GM12873 (cell line): ENCODE data around the gene STIM1.

Experiments
- CTCF ChIP-seq: IDR thresholded peaks from 2 replicates; pipeline ENCODE4 v1.5.1; 2012; ENCODE audit warnings: low read depth, mild to moderate bottlenecking, moderate library complexity, low read length, control low read depth; ENCODE audit not compliant: insufficient read depth; ENCODE audit errors: missing control alignments

The STIM1 gene

GRCh38 chr11:3825473-3826154, 29.9 kb upstream of the STIM1 start:
- TF ChIP-seq CTCF: no peak

- no peak for TF ChIP-seq CTCF
Measured at GRCh38 chr11:3826721-3827120, 28.7 kb upstream of the STIM1 start.

- no peak for TF ChIP-seq CTCF
Measured at GRCh38 chr11:3827434-3828186, 27.9 kb upstream of the STIM1 start.

- TF ChIP-seq CTCF: no peak
Measured at GRCh38 chr11:3830088-3830487, 25.4 kb upstream of the STIM1 start.

- no peak for TF ChIP-seq CTCF
Measured at GRCh38 chr11:3830730-3831129, 24.7 kb upstream of the STIM1 start.

GRCh38 chr11:3831378-3832239, 23.9 kb upstream of the STIM1 start:
- no peak for TF ChIP-seq CTCF

- TF ChIP-seq CTCF: no peak
Measured at GRCh38 chr11:3832816-3833215, 22.6 kb upstream of the STIM1 start.
